ENCODE results near the gene ELL. TPM values are rescaled to one million over a fixed set of nuclear protein-coding genes. Genes with fewer than 3 reads are reported as not detected.

ELL gene
- total and polyA plus RNA-seq, 10 donors: 4.5 to 44.8 (median 29.2) TPM

DNA sequence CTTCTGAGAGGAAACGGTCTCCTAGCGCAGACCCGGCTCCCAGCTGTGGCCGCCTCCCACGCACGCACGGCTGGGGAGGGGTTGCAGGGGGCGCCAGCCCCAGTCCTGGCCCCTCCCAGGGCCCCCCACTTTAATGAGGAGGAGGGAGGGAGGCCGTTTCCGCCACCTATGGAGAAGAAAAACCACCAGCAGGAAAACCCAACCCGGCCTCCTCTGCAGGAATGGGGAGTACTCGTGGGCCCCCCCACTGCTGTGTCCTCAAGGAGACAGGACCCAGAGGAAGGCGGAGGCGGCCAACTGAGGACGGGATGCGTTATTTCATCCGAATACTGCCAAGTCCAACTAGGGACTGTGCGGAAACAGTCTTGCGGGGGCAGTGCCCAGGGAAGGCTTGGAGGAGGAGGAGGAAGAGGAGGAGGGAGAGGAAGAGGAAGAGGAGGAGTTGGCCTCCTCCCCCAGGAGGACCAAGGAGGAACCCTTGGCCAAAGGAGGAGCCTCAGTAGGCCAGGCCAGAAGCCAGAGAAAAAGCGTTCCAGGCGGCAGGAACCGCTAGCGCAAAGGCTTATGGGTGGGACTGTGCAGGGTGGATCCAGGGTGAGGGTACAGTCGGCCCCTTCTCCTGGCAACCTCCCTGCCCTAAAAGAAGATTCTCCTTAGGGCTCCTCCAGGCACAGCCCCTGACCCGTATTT, 106.5 kb downstream of the ELL start:
- intact Hi-C loops (cut with DNase I; ENCODE audit: low total_unique reads): no loop called here
- no peaks in the 10 kb centered on the region for H3K9me3 ChIP-seq
- peak overlapping the region; percentile 69 to 94 (median 90) for H3K27ac ChIP-seq
- TF ChIP-seq POLR2A (IDR thresholded peaks at IDR 0.05) (peak in 1 of 3 donors; percentile 23), POLR2AphosphoS5 (IDR thresholded peaks at IDR 0.05) (peak; percentile 38 to 89 (median 88))
- TF ChIP-seq, protein P1, sequence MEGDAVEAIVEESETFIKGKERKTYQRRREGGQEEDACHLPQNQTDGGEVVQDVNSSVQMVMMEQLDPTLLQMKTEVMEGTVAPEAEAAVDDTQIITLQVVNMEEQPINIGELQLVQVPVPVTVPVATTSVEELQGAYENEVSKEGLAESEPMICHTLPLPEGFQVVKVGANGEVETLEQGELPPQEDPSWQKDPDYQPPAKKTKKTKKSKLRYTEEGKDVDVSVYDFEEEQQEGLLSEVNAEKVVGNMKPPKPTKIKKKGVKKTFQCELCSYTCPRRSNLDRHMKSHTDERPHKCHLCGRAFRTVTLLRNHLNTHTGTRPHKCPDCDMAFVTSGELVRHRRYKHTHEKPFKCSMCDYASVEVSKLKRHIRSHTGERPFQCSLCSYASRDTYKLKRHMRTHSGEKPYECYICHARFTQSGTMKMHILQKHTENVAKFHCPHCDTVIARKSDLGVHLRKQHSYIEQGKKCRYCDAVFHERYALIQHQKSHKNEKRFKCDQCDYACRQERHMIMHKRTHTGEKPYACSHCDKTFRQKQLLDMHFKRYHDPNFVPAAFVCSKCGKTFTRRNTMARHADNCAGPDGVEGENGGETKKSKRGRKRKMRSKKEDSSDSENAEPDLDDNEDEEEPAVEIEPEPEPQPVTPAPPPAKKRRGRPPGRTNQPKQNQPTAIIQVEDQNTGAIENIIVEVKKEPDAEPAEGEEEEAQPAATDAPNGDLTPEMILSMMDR (IDR thresholded peaks at IDR 0.05 in 8 of 11, conservative IDR thresholded peaks at IDR 0.05 in 3 of 11): no peak
- H3K27me3 ChIP-seq (replicated peaks in 1 of 7): peaks cover 0 to 83% (median 11%) of the 10 kb centered on the region in 7 donors
- peak overlapping the region in 4 of 8 donors; percentile 16 to 57 (median 22) for H3K4me3 ChIP-seq
- 4 to 10% (median 5%) methylated on average over 22 to 25 of the region's 25 CpGs for WGBS, 5 donors
- DNase-seq: peak; percentile 85
- no peaks in the 10 kb centered on the region for H3K36me3 ChIP-seq
- peaks cover 47 to 75% (median 64%) of the 10 kb centered on the region in 6 donors for H3K4me1 ChIP-seq

DNA sequence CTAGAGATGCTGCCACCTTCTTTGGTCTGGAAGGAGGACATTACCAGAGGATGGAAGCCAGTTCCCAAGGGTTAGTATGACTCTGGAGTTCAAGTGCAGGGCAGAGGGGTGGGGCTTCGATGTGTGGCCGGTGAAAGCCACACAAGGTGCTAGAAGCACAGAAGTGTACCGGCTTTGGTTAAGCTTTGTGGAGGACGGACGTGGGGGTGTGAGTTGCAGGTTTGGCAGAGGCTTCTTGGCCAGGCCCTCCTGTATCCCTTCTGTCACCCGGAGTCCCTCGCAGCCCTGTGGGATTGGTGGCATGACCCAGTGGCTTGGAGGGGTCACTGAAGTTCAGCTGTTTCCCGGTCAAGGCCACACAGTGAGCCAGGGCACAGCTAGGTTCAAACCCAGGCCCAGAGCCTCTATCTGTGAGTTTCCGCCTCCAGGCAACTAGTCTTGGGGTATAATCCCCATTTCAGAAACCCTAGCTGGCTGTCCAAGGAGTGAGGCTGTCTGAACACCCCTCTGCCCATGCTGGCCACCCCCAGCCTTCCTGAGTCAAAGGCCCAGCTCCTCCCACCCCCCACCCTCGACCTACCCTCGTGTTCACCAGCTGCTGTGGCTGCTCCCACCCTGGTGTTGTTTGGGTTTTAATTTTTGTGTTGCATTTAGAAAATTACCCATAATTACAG, 107.2 kb downstream of the ELL start:
- peak overlapping the region in 3 of 8 donors; percentile 19 to 57 (median 26) for H3K4me3 ChIP-seq

DNA sequence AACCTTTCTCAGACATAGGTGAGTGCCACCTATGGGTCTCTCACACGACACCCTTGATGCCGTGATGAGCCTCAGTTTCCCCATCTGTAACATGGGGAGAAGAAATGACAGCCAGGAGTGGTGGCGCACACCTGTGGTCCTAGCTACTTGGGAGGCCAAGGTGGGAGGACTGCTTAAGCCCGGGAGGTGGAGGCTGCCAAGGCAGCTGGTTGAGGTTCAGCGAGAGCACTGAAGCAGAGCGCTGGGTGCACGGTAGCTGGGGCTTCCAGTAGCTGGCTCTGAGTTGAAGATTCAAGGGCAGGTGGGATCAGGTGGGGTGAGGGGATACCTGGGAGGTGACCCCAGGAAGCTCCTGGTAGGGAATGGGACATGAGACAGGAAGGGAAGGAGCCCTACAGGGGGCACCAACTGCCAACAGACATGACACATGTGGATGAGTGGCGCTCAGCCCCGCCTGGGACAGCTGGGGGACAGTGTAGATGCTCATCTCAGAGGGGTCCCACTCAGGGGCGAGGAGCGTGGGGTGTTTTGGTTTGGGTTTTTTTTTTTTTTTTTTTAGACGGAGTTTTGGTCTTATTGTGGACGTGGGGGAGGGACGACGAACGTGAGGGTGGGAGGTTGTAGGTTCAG, 109.1 kb downstream of the ELL start:
- H3K36me3 ChIP-seq: no peaks in the 10 kb centered on the region
- no peak for DNase-seq
- TF ChIP-seq POLR2A (IDR thresholded peaks at IDR 0.05) (no peak), POLR2AphosphoS5 (IDR thresholded peaks at IDR 0.05) (no peak)
- peaks cover 33 to 74% (median 55%) of the 10 kb centered on the region in 6 donors for H3K4me1 ChIP-seq
- no peak overlapping the region for H3K27ac ChIP-seq
- peaks cover 0 to 61% (median 7%) of the 10 kb centered on the region in 7 donors for H3K27me3 ChIP-seq (replicated peaks in 1 of 7)
- no peak overlapping the region for H3K4me3 ChIP-seq
- intact Hi-C loops (cut with DNase I; ENCODE audit: low total_unique reads): loop anchor here (5.0 kb wide), 1 partner anchor 65 kb away; no protein-coding TSS in a partner anchor
- no peaks in the 10 kb centered on the region for H3K9me3 ChIP-seq
- WGBS, 5 donors: 78 to 89% (median 81%) methylated on average over 15 to 16 of the region's 16 CpGs

More for the DNA sequence above, 107.2 kb downstream of the ELL start:
- peak; percentile 78 for DNase-seq
- no peaks in the 10 kb centered on the region for H3K9me3 ChIP-seq
- intact Hi-C loops (cut with DNase I; ENCODE audit: low total_unique reads): loop anchor here (5.0 kb wide), 1 partner anchor 67 kb away; no protein-coding TSS in a partner anchor
- peaks cover 46 to 71% (median 60%) of the 10 kb centered on the region in 6 donors for H3K4me1 ChIP-seq
- TF ChIP-seq POLR2AphosphoS5 (IDR thresholded peaks at IDR 0.05) (no peak), POLR2A (IDR thresholded peaks at IDR 0.05) (no peak)
- TF ChIP-seq, protein P1 (IDR thresholded peaks at IDR 0.05 in 8 of 11, conservative IDR thresholded peaks at IDR 0.05 in 3 of 11): no peak
- peak overlapping the region; percentile 69 to 94 (median 90) for H3K27ac ChIP-seq
- peaks cover 0 to 76% (median 11%) of the 10 kb centered on the region in 7 donors for H3K27me3 ChIP-seq (replicated peaks in 1 of 7)
- no peaks in the 10 kb centered on the region for H3K36me3 ChIP-seq
- WGBS, 5 donors: 10 to 13% (median 13%) methylated on average over 10 to 11 of the region's 11 CpGs

DNA sequence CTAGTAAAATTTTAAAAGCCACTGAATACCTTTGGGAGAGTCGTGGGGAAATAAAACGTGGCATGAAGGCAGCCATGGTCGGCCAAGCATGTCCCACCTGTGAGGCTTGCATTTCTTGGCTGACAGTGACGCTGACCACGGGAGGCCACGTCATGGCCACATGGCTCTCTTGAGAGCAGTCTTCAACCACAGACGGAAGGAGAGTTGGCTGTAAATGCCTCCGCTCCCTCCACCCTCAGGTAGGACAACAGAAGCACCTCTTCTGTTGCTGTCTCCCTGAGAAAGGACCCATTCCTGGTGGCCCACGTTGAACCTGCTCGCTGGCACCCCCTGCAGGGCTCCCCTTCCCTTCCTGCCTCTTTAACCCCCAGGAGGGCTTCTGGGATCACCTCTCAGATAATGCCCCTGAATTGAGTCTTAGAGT, 113.8 kb downstream of the ELL start:
- WGBS, 5 donors: 35 to 54% (median 37%) methylated on average over 10 of the region's 10 CpGs
- Histone ChIP-seq H3K4me1 (peaks cover 0 to 43% (median 20%) of the 10 kb centered on the region in 6 donors), H3K27ac (no peak overlapping the region), H3K9me3 (no peaks in the 10 kb centered on the region), H3K27me3 (replicated peaks in 1 of 7) (peaks cover 0 to 21% (median 0%) of the 10 kb centered on the region in 7 donors), H3K4me3 (no peak overlapping the region), H3K36me3 (no peaks in the 10 kb centered on the region)
- DNase-seq: peak; percentile 84
- intact Hi-C loops (cut with DNase I; ENCODE audit: low total_unique reads): no loop called here
- TF ChIP-seq POLR2AphosphoS5 (IDR thresholded peaks at IDR 0.05) (peak in 2 of 3 donors; percentile 8 to 67), POLR2A (IDR thresholded peaks at IDR 0.05) (no peak)
- TF ChIP-seq, protein P1 (IDR thresholded peaks at IDR 0.05 in 8 of 11, conservative IDR thresholded peaks at IDR 0.05 in 3 of 11): peak in 10 of 11 experiments; percentile 17 to 70 (median 53)

All from spleen (tissue), 11 donors.